Esophagus muscularis mucosa (tissue), 4 donors: ENCODE data around the gene ZNF607.

ENCODE experiments used
- CTCF ChIP-seq, 3 experiments: fragments of 200-600 bp in 2 of 3; fragments of 450-650 bp in 1 of 3; sonication (generic) in 2 of 3; IDR thresholded peaks; one replicate each; pipeline ENCODE4 v1.5.1; 2017 to 2019; ENCODE audit warnings: antibody characterized with exemption in 3 of 3, mild to moderate bottlenecking in 2 of 3, moderate library complexity in 1 of 3
- EP300 ChIP-seq: sonication (generic); formaldehyde crosslinking; IDR thresholded peaks from one replicate; pipeline ENCODE4 v1.6.1; 2017; ENCODE audit warnings: antibody characterized with exemption
- POLR2A ChIP-seq: fragments of 450-650 bp; IDR thresholded peaks from one replicate; pipeline ENCODE4 v1.6.1; 2017; ENCODE audit warnings: antibody characterized with exemption, moderate library complexity, mild to moderate bottlenecking, low read depth
- POLR2AphosphoS5 ChIP-seq, 2 donors: sonication (generic); formaldehyde crosslinking; IDR thresholded peaks; one replicate each; pipeline ENCODE4 v1.6.1; 2017; ENCODE audit warnings: antibody characterized with exemption in 2 of 2

- TF ChIP-seq POLR2A (no peak), CTCF (IDR thresholded peaks at IDR 0.05) (no peak), POLR2AphosphoS5 (IDR thresholded peaks at IDR 0.05) (no peak), EP300 (no peak)
These were observed 43.9 kb upstream of the ZNF607 start for GRCh38 chr19:37763488-37763887.
